NT2/D1 (cell line): ENCODE measurements around the gene ZNF8.

Source experiments
- SUZ12 ChIP-seq: IDR thresholded peaks from 2 replicates; pipeline ENCODE4 v1.6.1; 2011; ENCODE audit not compliant: insufficient read length, insufficient read depth; ENCODE audit errors: extremely low read depth
- YY1 ChIP-seq: IDR thresholded peaks from 2 replicates; pipeline ENCODE4 v1.6.1; 2011; ENCODE audit not compliant: insufficient read length, insufficient read depth
- ZNF274 ChIP-seq: IDR thresholded peaks from 2 replicates; pipeline ENCODE4 v1.6.1; 2011; ENCODE audit warnings: mild to moderate bottlenecking, low read depth, low read length

- TF ChIP-seq ZNF274: no peak
- no peak for TF ChIP-seq SUZ12
- no peak for TF ChIP-seq YY1
These were observed 13.7 kb upstream of the ZNF8 start for GRCh38 chr19:58265100-58265499.
